ENCODE measurements around the gene PPP2CA. TPM values are rescaled to one million over a fixed set of nuclear protein-coding genes. Genes with fewer than 3 reads are reported as not detected.
"Not testable (repeated sequence)": the region's sequence is repeated elsewhere in the genome, so short reads cannot be mapped to it uniquely, and the experiment has no call there.

PPP2CA gene
- total and polyA plus RNA-seq, 2 experiments from 2014 or later: 195 to 249 TPM

GRCh38 chr5:134255418-134256150 is 29.7 kb upstream of the PPP2CA start:
- no peak for DNase-seq (ENCODE audit: low spot score)
- WGBS (ENCODE audit: low lambda C conversion rate, missing lambda C conversion rate): 90% methylated on average over 2 of the region's 2 CpGs
- Histone ChIP-seq H3K9me2 (replicated peaks; ENCODE audit: insufficient read depth) (no peaks in the 10 kb centered on the region), H3K27ac (no peak overlapping the region), H3K79me2 (no peaks in the 10 kb centered on the region), H3K27me3 (peaks cover 2% of the 10 kb centered on the region), H3K9me3 (ENCODE audit: low read depth) (no peaks in the 10 kb centered on the region), H3K4me2 (no peak overlapping the region), H3K36me3 (replicated peaks; ENCODE audit: insufficient read depth, low read depth) (no peaks in the 10 kb centered on the region), H3K4me1 (ENCODE audit: insufficient read depth) (no peaks in the 10 kb centered on the region), H3K4me3 (no peak overlapping the region), H4K20me1 (ENCODE audit: insufficient read depth, poor library complexity, severe bottlenecking) (no peaks in the 10 kb centered on the region), H2AFZ (no peak overlapping the region)
- TF ChIP-seq EZH2 (IDR thresholded peaks at IDR 0.05; ENCODE audit: borderline replicate concordance): no peak
- TF ChIP-seq CTCF (IDR thresholded peaks at IDR 0.05; ENCODE audit: poor library complexity): no peak
- no peak for TF ChIP-seq EZH2phosphoT487 (IDR thresholded peaks at IDR 0.05; ENCODE audit: low read depth, severe bottlenecking, unreplicated experiment)

GRCh38 chr5:134253368-134254153 is 27.7 kb upstream of the PPP2CA start:
- not testable (repeated sequence) for H3K36me3 ChIP-seq (replicated peaks; ENCODE audit: insufficient read depth, low read depth); H3K9me2 ChIP-seq (replicated peaks; ENCODE audit: insufficient read depth); H3K9me3 ChIP-seq (ENCODE audit: low read depth); H3K79me2 ChIP-seq; DNase-seq (ENCODE audit: low spot score); H2AFZ ChIP-seq; H4K20me1 ChIP-seq (ENCODE audit: insufficient read depth, poor library complexity, severe bottlenecking); H3K4me3 ChIP-seq; H3K4me1 ChIP-seq (ENCODE audit: insufficient read depth); H3K27me3 ChIP-seq; H3K4me2 ChIP-seq
- H3K27ac ChIP-seq: peak overlapping the region; percentile 38
- 84% methylated on average over 8 of the region's 8 CpGs for WGBS (ENCODE audit: low lambda C conversion rate, missing lambda C conversion rate)

GRCh38 chr5:134252671-134253070 is 26.8 kb upstream of the PPP2CA start:
- H3K4me3 ChIP-seq: no peak overlapping the region
- no peaks in the 10 kb centered on the region for H3K4me1 ChIP-seq (ENCODE audit: insufficient read depth)
- DNase-seq (ENCODE audit: low spot score): peak; percentile 53
- H3K27me3 ChIP-seq: peaks cover 2% of the 10 kb centered on the region
- no peaks in the 10 kb centered on the region for H3K9me2 ChIP-seq (replicated peaks; ENCODE audit: insufficient read depth)
- H4K20me1 ChIP-seq (ENCODE audit: insufficient read depth, poor library complexity, severe bottlenecking): no peaks in the 10 kb centered on the region
- no peak overlapping the region for H3K4me2 ChIP-seq
- H3K27ac ChIP-seq: peak overlapping the region; percentile 38
- H3K79me2 ChIP-seq: no peaks in the 10 kb centered on the region
- no peak overlapping the region for H2AFZ ChIP-seq
- no peaks in the 10 kb centered on the region for H3K36me3 ChIP-seq (replicated peaks; ENCODE audit: insufficient read depth, low read depth)
- H3K9me3 ChIP-seq (ENCODE audit: low read depth): no peaks in the 10 kb centered on the region
- WGBS (ENCODE audit: low lambda C conversion rate, missing lambda C conversion rate): 71% methylated on average over 5 of the region's 5 CpGs
- TF ChIP-seq EZH2 (IDR thresholded peaks at IDR 0.05; ENCODE audit: borderline replicate concordance) (no peak), EZH2phosphoT487 (IDR thresholded peaks at IDR 0.05; ENCODE audit: low read depth, severe bottlenecking, unreplicated experiment) (no peak), CTCF (IDR thresholded peaks at IDR 0.05; ENCODE audit: poor library complexity) (no peak)

GRCh38 chr5:134250949-134251348 is 25.1 kb upstream of the PPP2CA start:
- no peaks in the 10 kb centered on the region for H3K36me3 ChIP-seq (replicated peaks; ENCODE audit: insufficient read depth, low read depth)
- no peak overlapping the region for H3K4me2 ChIP-seq
- H3K27me3 ChIP-seq: peaks cover 2% of the 10 kb centered on the region
- no peak overlapping the region for H3K4me3 ChIP-seq
- H2AFZ ChIP-seq: no peak overlapping the region
- TF ChIP-seq EZH2 (IDR thresholded peaks at IDR 0.05; ENCODE audit: borderline replicate concordance) (no peak), CTCF (IDR thresholded peaks at IDR 0.05; ENCODE audit: poor library complexity) (no peak), EZH2phosphoT487 (IDR thresholded peaks at IDR 0.05; ENCODE audit: low read depth, severe bottlenecking, unreplicated experiment) (no peak)
- DNase-seq (ENCODE audit: low spot score): no peak
- H3K9me3 ChIP-seq (ENCODE audit: low read depth): no peaks in the 10 kb centered on the region
- no peaks in the 10 kb centered on the region for H4K20me1 ChIP-seq (ENCODE audit: insufficient read depth, poor library complexity, severe bottlenecking)
- no peaks in the 10 kb centered on the region for H3K9me2 ChIP-seq (replicated peaks; ENCODE audit: insufficient read depth)
- no peaks in the 10 kb centered on the region for H3K79me2 ChIP-seq
- 66% methylated on average over 3 of the region's 3 CpGs for WGBS (ENCODE audit: low lambda C conversion rate, missing lambda C conversion rate)
- H3K27ac ChIP-seq: no peak overlapping the region
- no peaks in the 10 kb centered on the region for H3K4me1 ChIP-seq (ENCODE audit: insufficient read depth)

All from hepatocyte (in vitro differentiated cells).